HepG2 (cell line): Measurements from ENCODE around the gene MTOR. TPM values are rescaled to one million over a fixed set of nuclear protein-coding genes. Genes with fewer than 3 reads are reported as not detected.

Experiments used
- ATAC-seq: fragments of 200-7000 bp; cut with Tn5 transposase; 3 replicates; pipeline ENCODE4 v1.9.1; 2020; ENCODE audit warnings: mild to moderate bottlenecking, moderate library complexity
- BruUV-seq: library from RNA; stranded (reverse); fragments of 400-500 nt; replicated peaks from 2 replicates; lab custom pipeline; 2021; lab: Mats Ljungman, UMichigan
- CTCF ChIA-PET: fragments of 300-600 bp; formaldehyde crosslinking; extraction: SDS; loops from one replicate; lab custom pipeline; 2021; ENCODE audit warnings: low total read pairs, inconsistent platforms, low intra/inter-chr PET ratio; lab: Yijun Ruan, JAX
- POLR2A ChIA-PET: fragments of 350-600 bp; sonication (Branson Sonifier 250); formaldehyde crosslinking; loops from one replicate; lab custom pipeline; 2020; ENCODE audit warnings: antibody characterized with exemption, inconsistent platforms; lab: Yijun Ruan, JAX
- DNase-seq: peaks from one replicate; pipeline ENCODE4 v3.0.0-alpha.2; 2015; ENCODE audit warnings: low spot score
- FAIRE-seq: peaks from 3 replicates; lab custom pipeline; 2011; peaks lifted over from hg19 to GRCh38; lab: Jason Lieb, UNC
- H2AFZ ChIP-seq: one replicate; pipeline ENCODE4 v1.6.1; 2011; ENCODE audit warnings: low read length, inconsistent platforms
- H3K27ac ChIP-seq: fragments of 300-600 bp; 3 replicates; pipeline ENCODE4 v1.8.0; 2011; ENCODE audit warnings: mixed run types, mild to moderate bottlenecking, mixed read lengths, low read length, inconsistent platforms; ENCODE audit not compliant: insufficient read depth; ENCODE audit errors: extremely low read length
- H3K27me3 ChIP-seq, 2 experiments: fragments of 200-600 bp in 1 of 2; 2 replicates in 1 of 2; 3 replicates in 1 of 2; pipeline versions ENCODE4 v1.6.0 to v1.8.0; 2011; ENCODE audit warnings: low read length in 2 of 2, mild to moderate bottlenecking in 2 of 2, moderate library complexity in 2 of 2, inconsistent platforms in 1 of 2; ENCODE audit not compliant: insufficient read depth in 2 of 2, control insufficient read depth in 1 of 2
- H3K36me3 ChIP-seq, 2 experiments: fragments of 200-600 bp in 1 of 2; replicated peaks in 1 of 2; 2 replicates in 1 of 2; 3 replicates in 1 of 2; pipeline versions ENCODE4 v1.5.1 to v1.8.0; 2011; ENCODE audit warnings: low read length in 2 of 2, inconsistent platforms in 1 of 2; ENCODE audit not compliant: insufficient read depth in 2 of 2, control insufficient read depth in 1 of 2
- H3K4me1 ChIP-seq: 2 replicates; pipeline ENCODE4 v1.5.1; 2012; ENCODE audit warnings: low read length, inconsistent platforms; ENCODE audit not compliant: insufficient read depth
- H3K4me2 ChIP-seq: 2 replicates; pipeline ENCODE4 v1.6.0; 2011; ENCODE audit warnings: low read depth, low read length, inconsistent platforms
- H3K4me3 ChIP-seq, 3 experiments: fragments of 200-600 bp in 1 of 3; sonication (generic), shearing (Covaris generic) in 1 of 3; replicated peaks in 1 of 3; 2 replicates each; pipeline ENCODE4 v1.5.1; 2011 to 2016; ENCODE audit warnings: low read length in 3 of 3, inconsistent platforms in 2 of 3, low read depth in 2 of 3, mild to moderate bottlenecking in 2 of 3, control low read depth in 1 of 3, mixed read lengths in 1 of 3; ENCODE audit not compliant: insufficient read depth in 1 of 3
- H3K79me2 ChIP-seq: one replicate; pipeline ENCODE4 v1.6.1; 2011; ENCODE audit warnings: low read length, inconsistent platforms; ENCODE audit not compliant: insufficient read depth
- H3K9ac ChIP-seq: 2 replicates; pipeline ENCODE4 v1.6.0; 2011; ENCODE audit warnings: mild to moderate bottlenecking, low read depth, low read length, inconsistent platforms; ENCODE audit not compliant: insufficient read depth
- H3K9me3 ChIP-seq: 2 replicates; pipeline ENCODE4 v1.5.1; 2012; ENCODE audit warnings: mild to moderate bottlenecking, low read length
- H4K20me1 ChIP-seq: 2 replicates; pipeline ENCODE4 v1.6.0; 2011; ENCODE audit warnings: inconsistent platforms, mild to moderate bottlenecking, low read length, moderate library complexity; ENCODE audit not compliant: insufficient read depth
- AGO1 ChIP-seq: fragments of 200-400 bp; formaldehyde crosslinking; IDR thresholded peaks from 2 replicates; pipeline ENCODE4 v1.6.1; 2017; ENCODE audit warnings: mild to moderate bottlenecking, low read depth, low read length, moderate library complexity; ENCODE audit not compliant: poor library complexity, severe bottlenecking
- HHEX ChIP-seq: IDR thresholded peaks from 2 replicates; pipeline ENCODE4 v1.6.1; 2016; ENCODE audit warnings: control low read depth
- MLLT10 ChIP-seq: sonication (generic); formaldehyde crosslinking; IDR thresholded peaks from 2 replicates; pipeline ENCODE4 v1.4.0; 2020; ENCODE audit warnings: missing genetic modification reagents
- MTA3 ChIP-seq: sonication (generic); formaldehyde crosslinking; IDR thresholded peaks from 2 replicates; pipeline ENCODE4 v1.4.0; 2020; ENCODE audit warnings: missing genetic modification reagents
- SMC3 ChIP-seq: IDR thresholded peaks from 2 replicates; pipeline ENCODE4 v1.6.1; 2011; ENCODE audit warnings: low read length, improper control_type of control experiment
- TBP ChIP-seq: sonication (generic); formaldehyde crosslinking; IDR thresholded peaks from 2 replicates; pipeline ENCODE4 v1.5.0; 2020; ENCODE audit warnings: missing genetic modification reagents
- TFAP4 ChIP-seq: sonication (generic); IDR thresholded peaks from 2 replicates; pipeline ENCODE4 v1.6.1; 2016; ENCODE audit warnings: low read depth, borderline replicate concordance
- ZNF33B ChIP-seq: sonication (generic); formaldehyde crosslinking; IDR thresholded peaks from 2 replicates; pipeline ENCODE4 v1.5.1; 2020; ENCODE audit warnings: mild to moderate bottlenecking, missing genetic modification reagents
- WGBS: methylation state at CpG from one replicate; pipeline ENCODE4 v1.1.6; 2017; ENCODE audit warnings: low lambda C conversion rate; 5-methylcytosine and 5-hydroxymethylcytosine counted together
- in situ Hi-C: cut with HindIII; loops from 2 replicates; pipeline ENCODE4 v1.10.0; 2017; ENCODE audit warnings: low pct_unique_long_range_greater_than_20kb; ENCODE audit not compliant: extremely low pct_ligation_motif_present
- intact Hi-C: fragments of 100-400 bp; cut with micrococcal nuclease; formaldehyde crosslinking; loops from one replicate; pipeline ENCODE4 v1.10.0; 2022; ENCODE audit not compliant: unreplicated experiment
- polyA plus RNA-seq, 8 experiments: library from polyadenylated mRNA; depleted of rRNA in 3 of 8; stranded (reverse) in 7 of 8; unstranded in 1 of 8; fragments of >200 nt; fragmentation: Illumina TruSeq in 4 of 8; extraction: Trizol in 4 of 8; gene quantifications; 2 replicates each; pipeline versions ENCODE4 v1.2.1 to v1.2.3, GENCODE V29; 2011 to 2016; ENCODE audit warnings: low read depth in 4 of 8, missing spikeins in 1 of 8, mixed read lengths in 1 of 8; ENCODE audit not compliant: insufficient read depth in 1 of 8
- total RNA-seq, 5 experiments: library from RNA; depleted of rRNA; stranded (reverse); fragments of >200 nt; fragmentation: Illumina TruSeq; extraction: Trizol; gene quantifications; 2 replicates each; pipeline ENCODE4 v1.2.3, GENCODE V29; 2016; ENCODE audit warnings: low read depth in 1 of 5
- TF ChIP-seq, protein P1 (sequence below): sonication (generic); formaldehyde crosslinking; IDR thresholded peaks from 2 replicates; pipeline ENCODE4 v1.5.0; 2020; ENCODE audit warnings: missing genetic modification reagents
- TF ChIP-seq, protein P2 (sequence below): sonication (generic); formaldehyde crosslinking; IDR thresholded peaks from 2 replicates; pipeline ENCODE4 v1.4.0; 2020; ENCODE audit warnings: mild to moderate bottlenecking, missing genetic modification reagents
- TF ChIP-seq, protein P3 (sequence below): conservative IDR thresholded peaks from 2 replicates; pipeline ENCODE4 v1.6.1; 2018; ENCODE audit warnings: missing genetic modification reagents

The MTOR gene
- total and polyA plus RNA-seq, 2 of the 13 experiments (the other 11 are each of a cell fraction or from before 2014, with no cell fraction given): 24.6 to 34.6 TPM

GRCh38 chr1:11283151-11283550 lies 20.8 kb upstream of the MTOR start:
- CTCF ChIA-PET: no interaction called here
- Histone ChIP-seq H3K36me3 (peaks cover 28 to 55% of the 10 kb centered on the region in 2 experiments), H3K4me1 (no peaks in the 10 kb centered on the region), H3K4me3 (no peak overlapping the region), H2AFZ (no peak overlapping the region), H3K79me2 (peaks cover 12% of the 10 kb centered on the region), H3K9me3 (no peaks in the 10 kb centered on the region), H4K20me1 (no peaks in the 10 kb centered on the region), H3K27me3 (no peaks in the 10 kb centered on the region), H3K9ac (no peak overlapping the region), H3K27ac (no peak overlapping the region), H3K4me2 (no peak overlapping the region)
- no peak for DNase-seq
- BruUV-seq: no TSS peak
- 97% methylated on average over 6 of the region's 6 CpGs for WGBS
- in situ Hi-C loops: no loop called here
- no peak for ATAC-seq
- FAIRE-seq: no peak
- no peak for TF ChIP-seq TBP
- no peak for TF ChIP-seq ZNF33B (CRISPR knock-in tag)
- TF ChIP-seq SMC3: no peak
- TF ChIP-seq, protein P1, sequence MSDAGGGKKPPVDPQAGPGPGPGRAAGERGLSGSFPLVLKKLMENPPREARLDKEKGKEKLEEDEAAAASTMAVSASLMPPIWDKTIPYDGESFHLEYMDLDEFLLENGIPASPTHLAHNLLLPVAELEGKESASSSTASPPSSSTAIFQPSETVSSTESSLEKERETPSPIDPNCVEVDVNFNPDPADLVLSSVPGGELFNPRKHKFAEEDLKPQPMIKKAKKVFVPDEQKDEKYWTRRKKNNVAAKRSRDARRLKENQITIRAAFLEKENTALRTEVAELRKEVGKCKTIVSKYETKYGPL: no peak
- TF ChIP-seq AGO1: no peak
- no peak for TF ChIP-seq MTA3
- no peak for TF ChIP-seq TFAP4
- TF ChIP-seq, protein P2, sequence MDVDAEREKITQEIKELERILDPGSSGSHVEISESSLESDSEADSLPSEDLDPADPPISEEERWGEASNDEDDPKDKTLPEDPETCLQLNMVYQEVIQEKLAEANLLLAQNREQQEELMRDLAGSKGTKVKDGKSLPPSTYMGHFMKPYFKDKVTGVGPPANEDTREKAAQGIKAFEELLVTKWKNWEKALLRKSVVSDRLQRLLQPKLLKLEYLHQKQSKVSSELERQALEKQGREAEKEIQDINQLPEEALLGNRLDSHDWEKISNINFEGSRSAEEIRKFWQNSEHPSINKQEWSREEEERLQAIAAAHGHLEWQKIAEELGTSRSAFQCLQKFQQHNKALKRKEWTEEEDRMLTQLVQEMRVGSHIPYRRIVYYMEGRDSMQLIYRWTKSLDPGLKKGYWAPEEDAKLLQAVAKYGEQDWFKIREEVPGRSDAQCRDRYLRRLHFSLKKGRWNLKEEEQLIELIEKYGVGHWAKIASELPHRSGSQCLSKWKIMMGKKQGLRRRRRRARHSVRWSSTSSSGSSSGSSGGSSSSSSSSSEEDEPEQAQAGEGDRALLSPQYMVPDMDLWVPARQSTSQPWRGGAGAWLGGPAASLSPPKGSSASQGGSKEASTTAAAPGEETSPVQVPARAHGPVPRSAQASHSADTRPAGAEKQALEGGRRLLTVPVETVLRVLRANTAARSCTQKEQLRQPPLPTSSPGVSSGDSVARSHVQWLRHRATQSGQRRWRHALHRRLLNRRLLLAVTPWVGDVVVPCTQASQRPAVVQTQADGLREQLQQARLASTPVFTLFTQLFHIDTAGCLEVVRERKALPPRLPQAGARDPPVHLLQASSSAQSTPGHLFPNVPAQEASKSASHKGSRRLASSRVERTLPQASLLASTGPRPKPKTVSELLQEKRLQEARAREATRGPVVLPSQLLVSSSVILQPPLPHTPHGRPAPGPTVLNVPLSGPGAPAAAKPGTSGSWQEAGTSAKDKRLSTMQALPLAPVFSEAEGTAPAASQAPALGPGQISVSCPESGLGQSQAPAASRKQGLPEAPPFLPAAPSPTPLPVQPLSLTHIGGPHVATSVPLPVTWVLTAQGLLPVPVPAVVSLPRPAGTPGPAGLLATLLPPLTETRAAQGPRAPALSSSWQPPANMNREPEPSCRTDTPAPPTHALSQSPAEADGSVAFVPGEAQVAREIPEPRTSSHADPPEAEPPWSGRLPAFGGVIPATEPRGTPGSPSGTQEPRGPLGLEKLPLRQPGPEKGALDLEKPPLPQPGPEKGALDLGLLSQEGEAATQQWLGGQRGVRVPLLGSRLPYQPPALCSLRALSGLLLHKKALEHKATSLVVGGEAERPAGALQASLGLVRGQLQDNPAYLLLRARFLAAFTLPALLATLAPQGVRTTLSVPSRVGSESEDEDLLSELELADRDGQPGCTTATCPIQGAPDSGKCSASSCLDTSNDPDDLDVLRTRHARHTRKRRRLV: no peak
- TF ChIP-seq, protein P3, sequence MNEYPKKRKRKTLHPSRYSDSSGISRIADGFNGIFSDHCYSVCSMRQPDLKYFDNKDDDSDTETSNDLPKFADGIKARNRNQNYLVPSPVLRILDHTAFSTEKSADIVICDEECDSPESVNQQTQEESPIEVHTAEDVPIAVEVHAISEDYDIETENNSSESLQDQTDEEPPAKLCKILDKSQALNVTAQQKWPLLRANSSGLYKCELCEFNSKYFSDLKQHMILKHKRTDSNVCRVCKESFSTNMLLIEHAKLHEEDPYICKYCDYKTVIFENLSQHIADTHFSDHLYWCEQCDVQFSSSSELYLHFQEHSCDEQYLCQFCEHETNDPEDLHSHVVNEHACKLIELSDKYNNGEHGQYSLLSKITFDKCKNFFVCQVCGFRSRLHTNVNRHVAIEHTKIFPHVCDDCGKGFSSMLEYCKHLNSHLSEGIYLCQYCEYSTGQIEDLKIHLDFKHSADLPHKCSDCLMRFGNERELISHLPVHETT: no peak
- TF ChIP-seq HHEX (CRISPR knock-in tag): no peak
- no peak for TF ChIP-seq MLLT10 (CRISPR knock-in tag)
- intact Hi-C loops: no loop called here
- POLR2A ChIA-PET: interaction anchor here (1.1 to 5.6 kb wide), 2 partner anchors 10 to 16 kb away, joined by 3 to 20 read pairs; partner anchors contain the start of gene UBIAD1
